Sigmoid colon (tissue), 4 donors: ENCODE results near the gene CLCN4.

Experiments used
- POLR2A ChIP-seq, 2 donors: fragments of 450-650 bp; IDR thresholded peaks; one replicate each; pipeline ENCODE4 v1.6.1; 2016; ENCODE audit warnings: antibody characterized with exemption in 2 of 2, mild to moderate bottlenecking in 2 of 2, moderate library complexity in 2 of 2
- POLR2AphosphoS5 ChIP-seq, 4 donors: sonication (generic); formaldehyde crosslinking; IDR thresholded peaks; one replicate each; pipeline ENCODE4 v1.6.1; 2017; ENCODE audit warnings: antibody characterized with exemption in 4 of 4
- TF ChIP-seq, protein P1 (sequence below), 4 experiments: fragments of 450-650 bp in 3 of 4; fragments of 200-600 bp in 1 of 4; IDR thresholded peaks; one replicate each; pipeline ENCODE4 v1.5.1; 2016 to 2019; ENCODE audit warnings: antibody characterized with exemption in 4 of 4, mild to moderate bottlenecking in 3 of 4, moderate library complexity in 2 of 4

- TF ChIP-seq POLR2AphosphoS5 (IDR thresholded peaks at IDR 0.05) (no peak), POLR2A (IDR thresholded peaks at IDR 0.05) (no peak)
- TF ChIP-seq, protein P1, sequence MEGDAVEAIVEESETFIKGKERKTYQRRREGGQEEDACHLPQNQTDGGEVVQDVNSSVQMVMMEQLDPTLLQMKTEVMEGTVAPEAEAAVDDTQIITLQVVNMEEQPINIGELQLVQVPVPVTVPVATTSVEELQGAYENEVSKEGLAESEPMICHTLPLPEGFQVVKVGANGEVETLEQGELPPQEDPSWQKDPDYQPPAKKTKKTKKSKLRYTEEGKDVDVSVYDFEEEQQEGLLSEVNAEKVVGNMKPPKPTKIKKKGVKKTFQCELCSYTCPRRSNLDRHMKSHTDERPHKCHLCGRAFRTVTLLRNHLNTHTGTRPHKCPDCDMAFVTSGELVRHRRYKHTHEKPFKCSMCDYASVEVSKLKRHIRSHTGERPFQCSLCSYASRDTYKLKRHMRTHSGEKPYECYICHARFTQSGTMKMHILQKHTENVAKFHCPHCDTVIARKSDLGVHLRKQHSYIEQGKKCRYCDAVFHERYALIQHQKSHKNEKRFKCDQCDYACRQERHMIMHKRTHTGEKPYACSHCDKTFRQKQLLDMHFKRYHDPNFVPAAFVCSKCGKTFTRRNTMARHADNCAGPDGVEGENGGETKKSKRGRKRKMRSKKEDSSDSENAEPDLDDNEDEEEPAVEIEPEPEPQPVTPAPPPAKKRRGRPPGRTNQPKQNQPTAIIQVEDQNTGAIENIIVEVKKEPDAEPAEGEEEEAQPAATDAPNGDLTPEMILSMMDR (IDR thresholded peaks at IDR 0.05), result no peak
Measured at GRCh38 chrX:10152086-10152485, 4.7 kb upstream of the CLCN4 start.
